A549 (cell line): ENCODE results near the gene GPR139. TPM values are rescaled to one million over a fixed set of nuclear protein-coding genes. Genes with fewer than 3 reads are reported as not detected.

Source experiments
- ATAC-seq, 2 experiments: fragments of 200-7000 bp in 1 of 2; fragments of >200 bp in 1 of 2; cut with Nextera tagmentation in 1 of 2; cut with Tn5 transposase in 1 of 2; 3 replicates each; pipeline versions ENCODE4 v1.8.0 to v1.9.1; 2018 to 2020; ENCODE audit warnings: mild to moderate bottlenecking in 1 of 2, moderate library complexity in 1 of 2
- CTCF ChIA-PET: fragments of 300-600 bp; sonication (Branson Sonifier 250); formaldehyde crosslinking; extraction: SDS; loops from one replicate; lab custom pipeline; 2021; ENCODE audit warnings: antibody characterized with exemption, inconsistent platforms; lab: Yijun Ruan, JAX
- POLR2A ChIA-PET: fragments of 350-600 bp; formaldehyde crosslinking; extraction: SDS; loops from one replicate; lab custom pipeline; 2021; ENCODE audit warnings: antibody characterized with exemption, inconsistent platforms; lab: Yijun Ruan, JAX
- DNase-seq, 2 experiments: peaks; one replicate each; pipeline versions ENCODE4 v3.0.0 to v3.0.0-alpha.2; 2011 to 2016; ENCODE audit warnings: low read depth in 1 of 2, low spot score in 1 of 2
- FAIRE-seq: peaks from 2 replicates; lab custom pipeline; 2011; peaks lifted over from hg19 to GRCh38; lab: Jason Lieb, UNC
- H3K27ac ChIP-seq, 2 experiments: fragments of >200 bp; sonication (Bioruptor Twin); formaldehyde crosslinking; 3 replicates each; pipeline ENCODE4 v1.5.1; 2016 to 2017
- H3K4me1 ChIP-seq: fragments of >200 bp; sonication (Bioruptor Twin); formaldehyde crosslinking; 3 replicates; pipeline ENCODE4 v1.6.1; 2016
- H3K4me2 ChIP-seq: fragments of >200 bp; sonication (Bioruptor Twin); formaldehyde crosslinking; 3 replicates; pipeline ENCODE4 v1.6.1; 2016
- H3K4me3 ChIP-seq: fragments of >200 bp; sonication (Bioruptor Twin); formaldehyde crosslinking; 3 replicates; pipeline ENCODE4 v1.5.1; 2016
- H3K9me3 ChIP-seq: fragments of >200 bp; sonication (Bioruptor Twin); formaldehyde crosslinking; 3 replicates; pipeline ENCODE4 v1.6.1; 2016
- ATOH8 ChIP-seq: fragments of 250-450 bp; sonication (Bioruptor Pico); IDR thresholded peaks from 2 replicates; pipeline ENCODE4 v1.5.0; 2020; ENCODE audit warnings: low read depth, mild to moderate bottlenecking, moderate library complexity
- BHLHE40 ChIP-seq: IDR thresholded peaks from 2 replicates; pipeline ENCODE4 v1.6.1; 2012; ENCODE audit warnings: low read depth, low read length, inconsistent platforms
- CBX2 ChIP-seq: fragments of 200-600 bp; sonication (generic); IDR thresholded peaks from 2 replicates; pipeline ENCODE4 v1.6.1; 2016; ENCODE audit warnings: low read depth, mild to moderate bottlenecking, borderline replicate concordance
- CEBPB ChIP-seq, 2 experiments: fragments of >200 bp in 1 of 2; sonication (Bioruptor Twin) in 1 of 2; formaldehyde crosslinking in 1 of 2; IDR thresholded peaks; 2 replicates each; pipeline ENCODE4 v1.6.1; 2012 to 2016
- CHD2 ChIP-seq: fragments of 150-350 bp; IDR thresholded peaks from 2 replicates; pipeline ENCODE4 v1.6.1; 2014; ENCODE audit warnings: low read length; ENCODE audit not compliant: partially characterized antibody
- E2F6 ChIP-seq: IDR thresholded peaks from 2 replicates; pipeline ENCODE4 v1.6.1; 2012; ENCODE audit warnings: low read depth, borderline replicate concordance
- EP300 ChIP-seq, 2 experiments: fragments of >200 bp; sonication (Bioruptor Twin); formaldehyde crosslinking; IDR thresholded peaks; 2 replicates in 1 of 2; 3 replicates in 1 of 2; pipeline ENCODE4 v1.6.1; 2016 to 2017
- FOSB ChIP-seq: fragments of 250-450 bp; sonication (Bioruptor Pico); IDR thresholded peaks from 2 replicates; pipeline ENCODE4 v1.5.0; 2020; ENCODE audit warnings: mild to moderate bottlenecking, moderate library complexity
- FOSL2 ChIP-seq, 2 experiments: fragments of 450-650 bp in 1 of 2; fragments of >200 bp in 1 of 2; sonication (Bioruptor Twin) in 1 of 2; formaldehyde crosslinking; IDR thresholded peaks; 2 replicates each; pipeline versions ENCODE4 v1.5.0 to v1.6.1; 2016 to 2020; ENCODE audit warnings: mild to moderate bottlenecking in 1 of 2, moderate library complexity in 1 of 2
- HEYL ChIP-seq: fragments of 250-450 bp; sonication (Bioruptor Pico); IDR thresholded peaks from 2 replicates; pipeline ENCODE4 v1.8.0; 2021; ENCODE audit warnings: mild to moderate bottlenecking, moderate library complexity
- HMGXB4 ChIP-seq: fragments of 250-450 bp; sonication (Bioruptor Pico); IDR thresholded peaks from 2 replicates; pipeline ENCODE4 v1.5.0; 2021; ENCODE audit warnings: mild to moderate bottlenecking, moderate library complexity, borderline replicate concordance
- HOXA7 ChIP-seq: fragments of 250-450 bp; sonication (Bioruptor Pico); IDR thresholded peaks from 2 replicates; pipeline ENCODE4 v1.5.0; 2020; ENCODE audit warnings: mild to moderate bottlenecking, moderate library complexity
- HOXB13 ChIP-seq: fragments of 250-450 bp; sonication (Bioruptor Pico); IDR thresholded peaks from 2 replicates; pipeline ENCODE4 v1.5.0; 2020; ENCODE audit warnings: low read depth, mild to moderate bottlenecking, moderate library complexity
- JUNB ChIP-seq: fragments of >200 bp; sonication (Bioruptor Twin); formaldehyde crosslinking; IDR thresholded peaks from 2 replicates; pipeline ENCODE4 v1.6.1; 2016
- KDM5A ChIP-seq: fragments of 200-600 bp; sonication (generic); IDR thresholded peaks from 2 replicates; pipeline ENCODE4 v1.6.1; 2016; ENCODE audit warnings: antibody characterized with exemption, mild to moderate bottlenecking
- NPAS2 ChIP-seq: fragments of 250-450 bp; sonication (Bioruptor Pico); IDR thresholded peaks from 2 replicates; pipeline ENCODE4 v1.8.0; 2022; ENCODE audit warnings: mild to moderate bottlenecking, moderate library complexity, borderline replicate concordance
- PHF8 ChIP-seq: fragments of 200-600 bp; sonication (generic); IDR thresholded peaks from 2 replicates; pipeline ENCODE4 v1.6.1; 2016; ENCODE audit warnings: low read depth, mild to moderate bottlenecking, antibody characterized with exemption, moderate library complexity, borderline replicate concordance
- RARB ChIP-seq: fragments of 250-450 bp; sonication (Bioruptor Pico); IDR thresholded peaks from 2 replicates; pipeline ENCODE4 v1.8.0; 2021; ENCODE audit warnings: mild to moderate bottlenecking, moderate library complexity
- RCOR1 ChIP-seq: fragments of 150-350 bp; IDR thresholded peaks from 2 replicates; pipeline ENCODE4 v1.6.1; 2014; ENCODE audit warnings: antibody characterized with exemption, low read length, low read depth
- RNF2 ChIP-seq: fragments of 200-600 bp; sonication (generic); IDR thresholded peaks from 2 replicates; pipeline ENCODE4 v1.6.1; 2016; ENCODE audit warnings: low read depth, mild to moderate bottlenecking, antibody characterized with exemption, moderate library complexity, borderline replicate concordance
- SREBF2 ChIP-seq: fragments of 450-650 bp; IDR thresholded peaks from 2 replicates; pipeline ENCODE4 v1.6.1; 2014; ENCODE audit warnings: mild to moderate bottlenecking, moderate library complexity
- TFCP2L1 ChIP-seq: fragments of 250-450 bp; sonication (Bioruptor Pico); IDR thresholded peaks from 2 replicates; pipeline ENCODE4 v1.5.0; 2021; ENCODE audit warnings: mild to moderate bottlenecking
- ZC3H11A ChIP-seq: fragments of 450-650 bp; IDR thresholded peaks from 2 replicates; pipeline ENCODE4 v1.6.1; 2014; ENCODE audit warnings: antibody characterized with exemption, mild to moderate bottlenecking
- ZFP36 ChIP-seq: fragments of 450-650 bp; IDR thresholded peaks from 2 replicates; pipeline ENCODE4 v1.6.1; 2014; ENCODE audit warnings: borderline replicate concordance; ENCODE audit not compliant: partially characterized antibody
- WGBS: methylation state at CpG from one replicate; pipeline ENCODE4 v1.1.6; 2017; ENCODE audit errors: missing lambda C conversion rate; 5-methylcytosine and 5-hydroxymethylcytosine counted together
- polyA plus RNA-seq, 4 experiments: library from polyadenylated mRNA; depleted of rRNA in 3 of 4; stranded (reverse); fragments of >200 nt; fragmentation: RNase III in 1 of 4; extraction: RNeasy Plus Mini Kit Qiagen cat#74134 plus additional on column Dnase treatment in 1 of 4; gene quantifications; 2 replicates in 3 of 4; 3 replicates in 1 of 4; pipeline ENCODE4 v1.2.3, GENCODE V29; 2011 to 2017
- TF ChIP-seq, protein P1 (sequence below): fragments of >200 bp; sonication (Bioruptor Twin); formaldehyde crosslinking; IDR thresholded peaks from 2 replicates; pipeline ENCODE4 v1.6.1; 2016
- TF ChIP-seq, protein P2 (sequence below): IDR thresholded peaks from 2 replicates; pipeline ENCODE4 v1.6.1; 2012
- TF ChIP-seq, protein P3 (sequence below): fragments of 450-650 bp; IDR thresholded peaks from 2 replicates; pipeline ENCODE4 v1.6.1; 2014; ENCODE audit warnings: antibody characterized with exemption

The GPR139 gene
- polyA plus RNA-seq, 2 of the 4 experiments (the other 2 are of a cell fraction), result not detected

- Histone ChIP-seq H3K4me3 (no peak overlapping the region), H3K4me1 (no peaks in the 10 kb centered on the region), H3K27ac (no peak overlapping the region), H3K9me3 (no peaks in the 10 kb centered on the region; the same call in 2 of the 3 replicates), H3K4me2 (no peak overlapping the region)
- 20% methylated on average over 4 of the region's 4 CpGs for WGBS
- no peak for ATAC-seq
- CTCF ChIA-PET, result no interaction called here
- FAIRE-seq, result no peak
- POLR2A ChIA-PET, result no interaction called here
- TF ChIP-seq EP300 (IDR thresholded peaks at IDR 0.05), result no peak
- no peak for TF ChIP-seq FOSL2 (IDR thresholded peaks at IDR 0.05)
- TF ChIP-seq FOSL2 (CRISPR knock-in tag; IDR thresholded peaks at IDR 0.05), result no peak
- TF ChIP-seq TFCP2L1 (CRISPR knock-in tag), result no peak
- TF ChIP-seq HMGXB4, result no peak
- no peak for TF ChIP-seq HOXA7 (CRISPR knock-in tag)
- TF ChIP-seq PHF8, result no peak
- no peak for TF ChIP-seq ATOH8 (CRISPR knock-in tag)
- TF ChIP-seq, protein P1, sequence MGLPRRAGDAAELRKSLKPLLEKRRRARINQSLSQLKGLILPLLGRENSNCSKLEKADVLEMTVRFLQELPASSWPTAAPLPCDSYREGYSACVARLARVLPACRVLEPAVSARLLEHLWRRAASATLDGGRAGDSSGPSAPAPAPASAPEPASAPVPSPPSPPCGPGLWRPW, result no peak
- TF ChIP-seq, protein P2, sequence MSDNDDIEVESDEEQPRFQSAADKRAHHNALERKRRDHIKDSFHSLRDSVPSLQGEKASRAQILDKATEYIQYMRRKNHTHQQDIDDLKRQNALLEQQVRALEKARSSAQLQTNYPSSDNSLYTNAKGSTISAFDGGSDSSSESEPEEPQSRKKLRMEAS, result no peak
- TF ChIP-seq NPAS2 (CRISPR knock-in tag), result no peak
- TF ChIP-seq CBX2, result no peak
- no peak for TF ChIP-seq JUNB
- TF ChIP-seq FOSB (CRISPR knock-in tag), result no peak
- no peak for TF ChIP-seq HOXB13
- TF ChIP-seq ZC3H11A, result no peak
- DNase-seq, result no peak
Observed at GRCh38 chr16:19997734-19998133, 76.0 kb downstream of the GPR139 start.

DNA sequence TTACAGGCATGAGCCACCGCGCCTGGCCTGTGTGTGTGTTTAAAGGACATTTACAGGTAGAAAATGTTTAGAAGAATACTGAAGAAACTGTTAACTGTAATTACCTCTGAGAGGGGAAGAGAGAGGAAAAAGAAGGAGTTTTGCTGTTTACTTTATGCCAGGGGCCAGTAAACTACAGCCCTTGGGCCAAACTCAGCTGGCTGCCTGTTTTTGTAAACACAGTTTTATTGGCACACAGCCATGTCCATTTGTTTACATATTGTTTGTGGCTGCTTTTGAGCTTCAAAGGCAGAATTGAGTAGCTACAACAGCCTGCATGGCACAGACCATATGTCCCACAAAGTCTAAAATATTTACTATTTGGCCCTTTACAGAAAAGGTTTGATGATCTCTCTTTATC is 76.4 kb downstream of the GPR139 start:
- no peaks in the 10 kb centered on the region for H3K4me1 ChIP-seq
- TF ChIP-seq BHLHE40 (no peak), RNF2 (no peak), RCOR1 (no peak), CEBPB (IDR thresholded peaks at IDR 0.05) (no peak), CHD2 (no peak), E2F6 (no peak), HEYL (CRISPR knock-in tag) (no peak), SREBF2 (no peak), KDM5A (no peak), RARB (CRISPR knock-in tag) (no peak), ZFP36 (no peak), JUNB (no peak)
- TF ChIP-seq, protein P3, sequence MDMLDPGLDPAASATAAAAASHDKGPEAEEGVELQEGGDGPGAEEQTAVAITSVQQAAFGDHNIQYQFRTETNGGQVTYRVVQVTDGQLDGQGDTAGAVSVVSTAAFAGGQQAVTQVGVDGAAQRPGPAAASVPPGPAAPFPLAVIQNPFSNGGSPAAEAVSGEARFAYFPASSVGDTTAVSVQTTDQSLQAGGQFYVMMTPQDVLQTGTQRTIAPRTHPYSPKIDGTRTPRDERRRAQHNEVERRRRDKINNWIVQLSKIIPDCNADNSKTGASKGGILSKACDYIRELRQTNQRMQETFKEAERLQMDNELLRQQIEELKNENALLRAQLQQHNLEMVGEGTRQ, result no peak
- no peaks in the 10 kb centered on the region for H3K9me3 ChIP-seq
- ChIA-PET CTCF (no interaction called here), POLR2A (no interaction called here)
- H3K27ac ChIP-seq, result no peak overlapping the region
- FAIRE-seq, result no peak
- H3K4me3 ChIP-seq, result no peak overlapping the region
- H3K4me2 ChIP-seq, result no peak overlapping the region
- no peak for ATAC-seq
- 86% methylated on average over 2 of the region's 2 CpGs for WGBS
- no peak for DNase-seq
